NT2/D1 (cell line): ENCODE data around the gene CTNNA2.

Experiments used
- DNase-seq: peaks from one replicate; pipeline ENCODE4 v3.0.0-alpha.2; 2011; ENCODE audit warnings: low read depth, low spot score
- H3K27me3 ChIP-seq: 2 replicates; pipeline ENCODE4 v1.6.0; 2011; ENCODE audit warnings: mild to moderate bottlenecking; ENCODE audit not compliant: insufficient read length, insufficient read depth
- H3K36me3 ChIP-seq: 2 replicates; pipeline ENCODE4 v1.6.1; 2011; ENCODE audit warnings: mild to moderate bottlenecking, low read length, mixed read lengths; ENCODE audit not compliant: insufficient read depth, insufficient read length
- H3K4me1 ChIP-seq: 2 replicates; pipeline ENCODE4 v1.5.1; 2011; ENCODE audit not compliant: insufficient read depth, insufficient read length
- H3K4me3 ChIP-seq: 2 replicates; pipeline ENCODE4 v1.5.1; 2011; ENCODE audit warnings: low read depth; ENCODE audit not compliant: insufficient read length
- H3K9ac ChIP-seq: 2 replicates; pipeline ENCODE4 v1.6.0; 2011; ENCODE audit warnings: low read depth; ENCODE audit not compliant: insufficient read length
- H3K9me3 ChIP-seq: 2 replicates; pipeline ENCODE4 v1.5.1; 2011; ENCODE audit warnings: mild to moderate bottlenecking, low read length; ENCODE audit not compliant: insufficient read depth
- SUZ12 ChIP-seq: IDR thresholded peaks from 2 replicates; pipeline ENCODE4 v1.6.1; 2011; ENCODE audit not compliant: insufficient read length, insufficient read depth; ENCODE audit errors: extremely low read depth
- YY1 ChIP-seq: IDR thresholded peaks from 2 replicates; pipeline ENCODE4 v1.6.1; 2011; ENCODE audit not compliant: insufficient read length, insufficient read depth
- ZNF274 ChIP-seq: IDR thresholded peaks from 2 replicates; pipeline ENCODE4 v1.6.1; 2011; ENCODE audit warnings: mild to moderate bottlenecking, low read depth, low read length

CTNNA2 gene

DNA sequence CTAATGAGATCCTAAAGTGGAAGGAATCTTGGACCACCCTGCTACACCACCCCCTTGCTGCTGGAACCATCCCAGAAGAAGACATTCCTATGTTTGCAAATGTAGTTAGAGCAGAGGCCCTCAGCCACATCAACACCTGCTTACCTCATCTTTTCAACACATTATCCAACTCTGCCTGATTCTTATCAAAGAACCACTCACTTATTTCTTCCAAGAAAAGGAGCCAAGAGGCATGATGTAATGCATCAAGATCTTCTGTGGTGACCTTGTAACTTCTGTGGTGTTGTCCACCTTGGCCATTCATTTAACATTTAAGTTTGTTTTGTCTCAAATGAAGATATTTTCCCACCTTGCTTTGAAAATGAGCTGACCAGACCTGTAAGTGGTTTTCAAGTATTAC lies 338.1 kb downstream of the CTNNA2 start:
- Histone ChIP-seq H3K9me3 (no peaks in the 10 kb centered on the region), H3K27me3 (no peaks in the 10 kb centered on the region), H3K9ac (no peak overlapping the region), H3K4me3 (no peak overlapping the region), H3K36me3 (no peaks in the 10 kb centered on the region), H3K4me1 (no peaks in the 10 kb centered on the region)
- no peak for TF ChIP-seq YY1
- no peak for TF ChIP-seq ZNF274
- no peak for TF ChIP-seq SUZ12
- DNase-seq, result no peak

DNA sequence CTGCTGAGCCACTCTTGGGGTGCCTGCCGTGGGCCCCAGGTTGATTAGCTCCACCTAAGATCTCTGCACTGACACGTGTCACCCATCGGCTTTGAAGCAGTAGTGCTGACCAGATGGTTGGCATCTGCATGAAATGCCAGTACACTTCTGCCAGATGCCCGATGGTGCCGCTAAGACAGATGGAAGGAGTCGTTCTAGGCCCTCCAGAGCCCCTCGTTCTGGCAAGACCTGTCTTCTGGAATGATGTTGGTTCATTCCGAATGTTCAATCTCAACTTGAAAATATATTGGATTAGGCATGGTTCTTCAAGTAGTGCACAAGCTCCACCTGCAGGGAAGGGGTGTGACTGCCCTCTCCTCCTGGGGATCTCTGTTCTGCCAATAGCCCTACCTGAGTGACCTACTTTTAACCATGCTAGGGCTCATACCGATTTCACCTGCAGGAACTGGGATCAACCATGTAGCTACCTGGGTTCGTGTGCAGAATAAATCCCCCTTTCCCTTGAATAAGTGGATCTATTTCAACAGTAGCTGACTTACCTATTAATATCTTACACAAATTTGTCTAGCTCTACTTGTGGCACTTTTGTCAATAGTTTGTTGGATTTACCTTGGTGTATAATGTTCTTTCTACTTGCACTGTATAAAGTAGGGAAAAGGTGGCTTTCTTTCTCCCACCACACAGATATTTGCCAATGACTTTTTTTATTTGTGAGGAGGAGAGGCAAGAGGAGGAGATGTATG lies 342.6 kb downstream of the CTNNA2 start:
- peak; percentile 30 for DNase-seq
- no peak overlapping the region for H3K4me3 ChIP-seq
- no peak for TF ChIP-seq ZNF274

GRCh38 chr2:79857888-79858287 lies 345.0 kb downstream of the CTNNA2 start:
- no peak overlapping the region for H3K4me3 ChIP-seq

More for the DNA sequence above, 342.6 kb downstream of the CTNNA2 start:
- Histone ChIP-seq H3K36me3 (no peaks in the 10 kb centered on the region), H3K9ac (no peak overlapping the region), H3K4me1 (no peaks in the 10 kb centered on the region), H3K9me3 (no peaks in the 10 kb centered on the region), H3K27me3 (no peaks in the 10 kb centered on the region)

DNA sequence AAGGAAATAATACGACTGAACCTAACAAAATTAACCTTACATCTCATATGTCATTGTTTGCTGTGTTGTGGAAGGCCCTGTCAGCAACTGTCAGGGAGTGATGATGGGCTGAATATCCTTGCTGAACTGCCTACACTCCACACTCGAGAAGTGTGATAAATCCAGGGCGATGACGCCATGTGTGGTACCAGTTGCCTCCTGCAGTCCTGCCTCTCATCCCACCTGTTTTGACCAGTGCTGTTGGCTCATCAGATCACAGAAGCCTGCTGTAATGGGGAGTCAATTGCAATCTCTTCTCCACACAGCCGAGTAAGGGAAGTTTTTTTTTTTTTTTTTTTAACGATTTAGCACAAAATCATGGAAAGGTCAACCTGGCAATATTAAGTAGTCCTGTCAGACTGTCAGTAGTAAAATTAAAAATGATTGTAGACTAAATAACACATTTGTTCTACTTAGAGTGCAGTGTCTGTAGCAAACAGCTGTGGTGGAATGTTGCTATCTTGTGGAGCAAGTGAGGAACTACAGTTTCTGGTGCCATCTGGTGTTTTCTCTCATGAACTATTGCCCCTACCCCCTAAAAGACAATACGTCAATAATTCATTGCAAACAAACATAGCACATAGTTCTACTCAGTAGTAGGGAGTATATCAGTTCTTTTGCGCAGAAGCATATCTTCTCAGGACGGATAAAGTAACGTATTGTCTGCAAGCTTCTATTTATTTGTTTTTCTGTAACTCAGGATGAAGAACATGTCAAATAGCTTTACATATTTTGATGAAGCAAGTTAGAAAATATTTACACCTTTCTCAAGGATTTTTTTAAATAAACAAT lies 347.6 kb downstream of the CTNNA2 start:
- Histone ChIP-seq H3K9ac (no peak overlapping the region), H3K27me3 (no peaks in the 10 kb centered on the region), H3K4me1 (no peaks in the 10 kb centered on the region), H3K4me3 (no peak overlapping the region), H3K9me3 (no peaks in the 10 kb centered on the region), H3K36me3 (no peaks in the 10 kb centered on the region)
- TF ChIP-seq ZNF274 (no peak), SUZ12 (no peak), YY1 (no peak)
- peak; percentile 35 for DNase-seq

More at GRCh38 chr2:79857888-79858287, 345.0 kb downstream of the CTNNA2 start:
- TF ChIP-seq SUZ12 (no peak), YY1 (no peak), ZNF274 (no peak)
- Histone ChIP-seq H3K27me3 (no peaks in the 10 kb centered on the region), H3K9ac (no peak overlapping the region), H3K9me3 (no peaks in the 10 kb centered on the region), H3K36me3 (no peaks in the 10 kb centered on the region), H3K4me1 (no peaks in the 10 kb centered on the region)
- no peak for DNase-seq

GRCh38 chr2:79861059-79861374 lies 348.2 kb downstream of the CTNNA2 start:
- no peak overlapping the region for H3K4me3 ChIP-seq
- DNase-seq, result no peak
- no peaks in the 10 kb centered on the region for H3K27me3 ChIP-seq
- H3K4me1 ChIP-seq, result no peaks in the 10 kb centered on the region
- H3K36me3 ChIP-seq, result no peaks in the 10 kb centered on the region
- H3K9me3 ChIP-seq, result no peaks in the 10 kb centered on the region
- TF ChIP-seq ZNF274 (no peak), SUZ12 (no peak), YY1 (no peak)
- H3K9ac ChIP-seq, result no peak overlapping the region

- H3K9ac ChIP-seq, result no peak overlapping the region
- no peaks in the 10 kb centered on the region for H3K36me3 ChIP-seq
- TF ChIP-seq YY1, result no peak
- TF ChIP-seq ZNF274, result no peak
- TF ChIP-seq SUZ12, result no peak
- H3K4me1 ChIP-seq, result no peaks in the 10 kb centered on the region
- H3K9me3 ChIP-seq, result no peaks in the 10 kb centered on the region
- H3K27me3 ChIP-seq, result no peaks in the 10 kb centered on the region
- no peak for DNase-seq
- H3K4me3 ChIP-seq, result no peak overlapping the region
Observed at GRCh38 chr2:79862756-79863155, 349.9 kb downstream of the CTNNA2 start.

DNA sequence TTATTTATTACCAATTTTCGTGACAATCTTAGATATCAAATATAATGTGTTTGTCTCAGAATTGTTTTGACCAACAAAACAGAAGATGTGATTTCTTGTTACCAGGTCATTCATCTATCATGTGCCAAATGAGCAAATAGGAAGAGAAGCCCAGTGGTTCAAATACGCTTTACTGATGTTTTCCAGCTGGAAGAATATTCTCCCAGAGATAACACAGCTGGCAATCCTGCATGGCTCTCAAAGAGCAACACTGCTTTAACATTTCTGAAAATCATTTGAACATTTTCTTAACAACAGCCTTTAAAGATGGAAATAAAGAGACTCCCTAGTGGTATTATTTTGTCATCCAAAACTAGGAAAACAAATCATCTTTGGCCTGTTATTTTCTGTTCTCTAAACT lies 359.8 kb downstream of the CTNNA2 start:
- no peaks in the 10 kb centered on the region for H3K9me3 ChIP-seq
- no peaks in the 10 kb centered on the region for H3K36me3 ChIP-seq
- H3K4me3 ChIP-seq, result no peak overlapping the region
- no peaks in the 10 kb centered on the region for H3K27me3 ChIP-seq
- TF ChIP-seq ZNF274 (no peak), SUZ12 (no peak), YY1 (no peak)
- no peak overlapping the region for H3K9ac ChIP-seq
- no peaks in the 10 kb centered on the region for H3K4me1 ChIP-seq
- no peak for DNase-seq
